GM12878 (cell line): Measurements from ENCODE around the gene GPR39. TPM values are rescaled to one million over a fixed set of nuclear protein-coding genes. Genes with fewer than 3 reads are reported as not detected.

ENCODE experiments used
- ATAC-seq: fragments of 200-7000 bp; cut with Tn5 transposase; 3 replicates; pipeline ENCODE4 v1.9.1; 2020; ENCODE audit warnings: mild to moderate bottlenecking, moderate library complexity
- BruUV-seq: library from RNA; stranded (reverse); fragments of 400-500 nt; replicated peaks from 2 replicates; lab custom pipeline; 2021; lab: Mats Ljungman, UMichigan
- CTCF ChIA-PET: fragments of 300-600 bp; sonication (Branson Sonifier 250); formaldehyde crosslinking; extraction: SDS; loops from one replicate; lab custom pipeline; 2021; ENCODE audit warnings: inconsistent platforms; lab: Yijun Ruan, JAX
- POLR2A ChIA-PET: fragments of 350-600 bp; formaldehyde crosslinking; extraction: SDS; loops from one replicate; lab custom pipeline; 2021; ENCODE audit warnings: inconsistent platforms; lab: Charles Lee
- RAD21 ChIA-PET: fragments of 300-600 bp; sonication (Branson Sonifier 250); formaldehyde crosslinking; loops from one replicate; lab custom pipeline; 2023; ENCODE audit warnings: antibody characterized with exemption; ENCODE audit not compliant: unreplicated experiment; lab: Charles Lee
- SMC1A ChIA-PET: fragments of 300-600 bp; sonication (Branson Sonifier 250); formaldehyde crosslinking; loops from one replicate; lab custom pipeline; 2023; ENCODE audit not compliant: unreplicated experiment, uncharacterized antibody; lab: Charles Lee
- DNase-seq: peaks from one replicate; pipeline ENCODE4 v3.0.0-alpha.2; 2011; ENCODE audit warnings: low read depth, low spot score
- FAIRE-seq: peaks from 3 replicates; lab custom pipeline; 2011; peaks lifted over from hg19 to GRCh38; lab: Jason Lieb, UNC
- H2AFZ ChIP-seq: 2 replicates; pipeline ENCODE4 v1.6.0; 2011; ENCODE audit warnings: low read depth, low read length, control low read depth; ENCODE audit not compliant: control insufficient read depth
- H3K27ac ChIP-seq: 2 replicates; pipeline ENCODE4 v1.5.1; 2011; ENCODE audit warnings: control low read depth; ENCODE audit not compliant: control insufficient read depth, insufficient read depth
- H3K27me3 ChIP-seq, 2 experiments: replicated peaks in 1 of 2; 2 replicates each; pipeline versions ENCODE4 v1.6.0 to v1.6.1; 2011; ENCODE audit warnings: low read length in 1 of 2; ENCODE audit not compliant: control insufficient read depth in 2 of 2, insufficient read depth in 2 of 2
- H3K36me3 ChIP-seq, 2 experiments: 2 replicates each; pipeline ENCODE4 v1.5.1; 2011; ENCODE audit warnings: low read length in 1 of 2; ENCODE audit not compliant: control insufficient read depth in 2 of 2, insufficient read depth in 2 of 2
- H3K4me1 ChIP-seq: 2 replicates; pipeline ENCODE4 v1.6.1; 2011; ENCODE audit warnings: mild to moderate bottlenecking, low read length, moderate library complexity, mixed read lengths; ENCODE audit not compliant: control insufficient read depth, insufficient read depth
- H3K4me2 ChIP-seq: 2 replicates; pipeline ENCODE4 v1.6.0; 2011; ENCODE audit warnings: control low read depth; ENCODE audit not compliant: control insufficient read depth, insufficient read depth
- H3K4me3 ChIP-seq: fragments of 200-600 bp; sonication (generic); 2 replicates; pipeline ENCODE4 v1.5.1; 2016
- H3K79me2 ChIP-seq: 2 replicates; pipeline ENCODE4 v1.6.0; 2011; ENCODE audit warnings: low read length; ENCODE audit not compliant: control insufficient read depth, insufficient read depth
- H3K9ac ChIP-seq: 2 replicates; pipeline ENCODE4 v1.8.0; 2011; ENCODE audit warnings: low read length, control low read depth, mixed read lengths; ENCODE audit not compliant: control insufficient read depth, insufficient read depth
- H3K9me3 ChIP-seq: replicated peaks from 3 replicates; pipeline ENCODE4 v1.5.1; 2011; ENCODE audit warnings: mild to moderate bottlenecking, low read length; ENCODE audit not compliant: control insufficient read depth, insufficient read depth
- H4K20me1 ChIP-seq: 2 replicates; pipeline ENCODE4 v1.6.0; 2011; ENCODE audit not compliant: control insufficient read depth, insufficient read depth
- HCFC1 ChIP-seq: fragments of 150-350 bp; IDR thresholded peaks from 2 replicates; pipeline ENCODE4 v1.6.1; 2014; ENCODE audit warnings: low read length
- POLR2AphosphoS2 ChIP-seq: IDR thresholded peaks from 2 replicates; pipeline ENCODE4 v1.6.1; 2011; ENCODE audit warnings: low read depth, mild to moderate bottlenecking, low read length, improper control_type of control experiment, moderate library complexity
- RAD51 ChIP-seq: fragments of 450-650 bp; IDR thresholded peaks from 2 replicates; pipeline ENCODE4 v1.6.1; 2016; ENCODE audit warnings: moderate library complexity, mild to moderate bottlenecking, inconsistent platforms
- TAF1 ChIP-seq: IDR thresholded peaks from 2 replicates; pipeline ENCODE4 v1.6.1; 2011; ENCODE audit warnings: mild to moderate bottlenecking, low read depth, low read length, borderline replicate concordance
- USF1 ChIP-seq: IDR thresholded peaks from 2 replicates; pipeline ENCODE4 v1.6.1; 2011; ENCODE audit warnings: borderline replicate concordance, low read depth, mild to moderate bottlenecking, moderate library complexity, mixed read lengths, low read length; ENCODE audit not compliant: insufficient read depth; ENCODE audit errors: extremely low read length
- YBX1 ChIP-seq: fragments of 450-650 bp; IDR thresholded peaks from 2 replicates; pipeline ENCODE4 v1.6.1; 2016; ENCODE audit warnings: antibody characterized with exemption
- ZNF274 ChIP-seq: IDR thresholded peaks from one replicate; pipeline ENCODE4 v1.8.0; 2011; ENCODE audit not compliant: insufficient read length, insufficient read depth
- ZNF622 ChIP-seq: fragments of 450-650 bp; IDR thresholded peaks from 2 replicates; pipeline ENCODE4 v1.6.1; 2017; ENCODE audit warnings: mild to moderate bottlenecking, inconsistent platforms
- WGBS: methylation state at CpG from one replicate; pipeline ENCODE4 v1.1.6; 2016; ENCODE audit warnings: low lambda C conversion rate; ENCODE audit not compliant: insufficient replicate concordance, insufficient coverage; ENCODE audit errors: missing lambda C conversion rate; 5-methylcytosine and 5-hydroxymethylcytosine counted together
- in situ Hi-C: fragments of 300-500 bp; cut with MboI; formaldehyde crosslinking; loops from 9 replicates; pipeline ENCODE4 v1.14.3; 2018; ENCODE audit warnings: mixed read lengths
- intact Hi-C: fragments of 100-400 bp; cut with micrococcal nuclease; formaldehyde crosslinking; loops from one replicate; pipeline ENCODE4 v1.14.2; 2022; ENCODE audit not compliant: unreplicated experiment
- polyA plus RNA-seq, 11 experiments: library from polyadenylated mRNA; depleted of rRNA in 4 of 11; unstranded in 6 of 11; stranded (reverse) in 5 of 11; fragments of >200 nt; fragmentation: Nextera tagmentation in 4 of 11; fragmentation: Illumina TruSeq in 1 of 11; extraction: Ambion mirVana in 4 of 11; extraction: Trizol in 1 of 11; gene quantifications; 1 replicate in 1 of 11; 2 replicates in 10 of 11; pipeline versions ENCODE4 v1.2.1 to v1.2.3, GENCODE V29; 2011 to 2016; ENCODE audit warnings: inconsistent platforms in 2 of 11, missing spikeins in 2 of 11, low read depth in 1 of 11
- total RNA-seq, 4 experiments: library from RNA; depleted of rRNA in 3 of 4; stranded (reverse); fragments of >200 nt in 3 of 4; fragmentation: Illumina TruSeq in 1 of 4; extraction: Trizol in 1 of 4; gene quantifications; 2 replicates each; pipeline versions ENCODE4 v1.2.1 to v1.2.3, GENCODE V29; 2013 to 2021

Gene GPR39
- total and polyA plus RNA-seq, 10 of the 15 experiments (the other 5 are each of a cell fraction or from before 2014, with no cell fraction given) = 0.05 to 0.23 TPM; not detected in 8

- TF ChIP-seq RAD51 = no peak
- no peak for TF ChIP-seq ZNF622
- no peak for TF ChIP-seq USF1
- TF ChIP-seq POLR2AphosphoS2 = no peak
- TF ChIP-seq, all 136 proteins: peak for 0
These were observed 49.3 kb downstream of the GPR39 start (continued) for GRCh38 chr2:132465917-132466316.

GRCh38 chr2:132466428-132467028, 49.9 kb downstream of the GPR39 start:
- no peaks in the 10 kb centered on the region for H3K27me3 ChIP-seq
- H3K4me3 ChIP-seq = no peak overlapping the region
- WGBS = 0% methylated on average over 1 of the region's 1 CpG
- BruUV-seq = no TSS peak
- ATAC-seq = no peak
- no peaks in the 10 kb centered on the region for H3K4me1 ChIP-seq
- no peaks in the 10 kb centered on the region for H4K20me1 ChIP-seq
- FAIRE-seq = no peak
- no peak overlapping the region for H3K4me2 ChIP-seq
- H3K27ac ChIP-seq = no peak overlapping the region
- POLR2A ChIA-PET = no interaction called here
- H3K9me3 ChIP-seq = no peaks in the 10 kb centered on the region; the same call in 1 of the 3 replicates
- no peaks in the 10 kb centered on the region for H3K79me2 ChIP-seq
- H3K9ac ChIP-seq = no peak overlapping the region
- in situ Hi-C loops (no loop called here), intact Hi-C loops (no loop called here)
- no peaks in the 10 kb centered on the region for H3K36me3 ChIP-seq
- CTCF ChIA-PET = no interaction called here
- DNase-seq = no peak
- no peak overlapping the region for H2AFZ ChIP-seq
- RAD21 ChIA-PET = no interaction called here
- SMC1A ChIA-PET = no interaction called here
- no peak for TF ChIP-seq TAF1
- no peak for TF ChIP-seq HCFC1
- no peak for TF ChIP-seq YBX1
- peak; percentile 44 for TF ChIP-seq ZNF274
